SU-DHL-6 (cell line): ENCODE results near the gene NIM1K.

Experiments used
- EZH2phosphoT487 ChIP-seq: fragments of 200-600 bp; sonication (generic), shearing (Covaris generic); conservative IDR thresholded peaks from 2 replicates; pipeline ENCODE4 v1.6.1; 2018; ENCODE audit warnings: mild to moderate bottlenecking, antibody characterized with exemption, low read length, moderate library complexity, mixed read lengths
- TF ChIP-seq, protein P1 (sequence below): fragments of 200-600 bp; sonication (generic); IDR thresholded peaks from one replicate; pipeline ENCODE4 v1.5.1; 2017; ENCODE audit warnings: antibody characterized with exemption, mild to moderate bottlenecking, low read length, moderate library complexity; ENCODE audit not compliant: insufficient read depth, poor library complexity, severe bottlenecking

- TF ChIP-seq, protein P1, sequence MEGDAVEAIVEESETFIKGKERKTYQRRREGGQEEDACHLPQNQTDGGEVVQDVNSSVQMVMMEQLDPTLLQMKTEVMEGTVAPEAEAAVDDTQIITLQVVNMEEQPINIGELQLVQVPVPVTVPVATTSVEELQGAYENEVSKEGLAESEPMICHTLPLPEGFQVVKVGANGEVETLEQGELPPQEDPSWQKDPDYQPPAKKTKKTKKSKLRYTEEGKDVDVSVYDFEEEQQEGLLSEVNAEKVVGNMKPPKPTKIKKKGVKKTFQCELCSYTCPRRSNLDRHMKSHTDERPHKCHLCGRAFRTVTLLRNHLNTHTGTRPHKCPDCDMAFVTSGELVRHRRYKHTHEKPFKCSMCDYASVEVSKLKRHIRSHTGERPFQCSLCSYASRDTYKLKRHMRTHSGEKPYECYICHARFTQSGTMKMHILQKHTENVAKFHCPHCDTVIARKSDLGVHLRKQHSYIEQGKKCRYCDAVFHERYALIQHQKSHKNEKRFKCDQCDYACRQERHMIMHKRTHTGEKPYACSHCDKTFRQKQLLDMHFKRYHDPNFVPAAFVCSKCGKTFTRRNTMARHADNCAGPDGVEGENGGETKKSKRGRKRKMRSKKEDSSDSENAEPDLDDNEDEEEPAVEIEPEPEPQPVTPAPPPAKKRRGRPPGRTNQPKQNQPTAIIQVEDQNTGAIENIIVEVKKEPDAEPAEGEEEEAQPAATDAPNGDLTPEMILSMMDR = no peak
- no peak for TF ChIP-seq EZH2phosphoT487
Measured at GRCh38 chr5:43233946-43234345, 41.9 kb downstream of the NIM1K start.
